ENCODE measurements around the gene CCL25. TPM values are rescaled to one million over a fixed set of nuclear protein-coding genes. Genes with fewer than 3 reads are reported as not detected.

The CCL25 gene
- total and polyA plus RNA-seq, 2 of the 13 experiments (the other 11 are each of a cell fraction or from before 2014, with no cell fraction given): not detected

DNA sequence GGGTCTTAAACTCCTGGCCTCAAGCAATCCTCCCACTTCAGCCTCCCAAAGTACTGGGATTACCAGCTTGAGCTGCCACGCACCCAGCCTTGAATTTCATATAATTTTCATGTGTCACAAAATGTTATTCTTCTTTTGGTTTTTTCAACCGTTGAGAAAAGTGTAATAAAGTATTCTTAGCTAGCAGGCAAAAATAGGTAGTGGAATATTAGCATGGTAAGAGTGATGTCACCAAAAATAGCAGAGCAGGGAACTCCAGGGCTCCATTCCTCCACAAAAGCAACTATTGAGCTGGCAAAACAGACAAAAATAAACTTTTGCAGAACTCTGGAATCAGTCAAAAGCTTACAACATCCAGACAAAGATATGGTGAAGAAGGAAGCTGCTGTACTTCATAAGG is 52.9 kb downstream of the CCL25 start:
- 41% methylated on average over 2 of the region's 2 CpGs for WGBS (ENCODE audit: low lambda C conversion rate)
- Histone ChIP-seq H3K27ac (ENCODE audit: extremely low read length, insufficient read depth, low read length) (no peak overlapping the region), H3K79me2 (ENCODE audit: insufficient read depth, low read length) (no peaks in the 10 kb centered on the region), H3K4me2 (ENCODE audit: low read depth, low read length) (no peak overlapping the region), H3K36me3 (replicated peaks in 1 of 2; ENCODE audit: control insufficient read depth in 1 of 2, insufficient read depth in 2 of 2, low read length in 2 of 2) (no peaks in the 10 kb centered on the region), H3K27me3 (ENCODE audit: control insufficient read depth in 1 of 2, insufficient read depth in 2 of 2, low read length in 2 of 2) (no peaks in the 10 kb centered on the region), H3K9ac (ENCODE audit: insufficient read depth, low read depth, low read length) (no peak overlapping the region), H3K9me3 (ENCODE audit: low read length) (no peaks in the 10 kb centered on the region), H3K4me1 (ENCODE audit: insufficient read depth, low read length) (peaks cover 18% of the 10 kb centered on the region; the same call in 1 of the 2 replicates), H4K20me1 (ENCODE audit: insufficient read depth, low read length) (no peaks in the 10 kb centered on the region), H3K4me3 (replicated peaks in 1 of 3; ENCODE audit: insufficient read depth in 1 of 3, low read depth in 2 of 3, low read length in 3 of 3) (no peak overlapping the region), H2AFZ (ENCODE audit: low read length) (no peak overlapping the region)
- intact Hi-C loops (cut with micrococcal nuclease; ENCODE audit: unreplicated experiment): no loop called here
- CTCF ChIA-PET (ENCODE audit: low intra/inter-chr PET ratio, low total read pairs): no interaction called here
- POLR2A ChIA-PET: no interaction called here
- no peak for ATAC-seq
- TF ChIP-seq PCBP1 (IDR thresholded peaks at IDR 0.05; ENCODE audit: borderline replicate concordance, low read depth, low read length): no peak
- no peak for FAIRE-seq
- no peak for DNase-seq (ENCODE audit: low spot score)
- BruUV-seq (replicated peaks): no TSS peak
- in situ Hi-C loops (cut with HindIII; ENCODE audit: extremely low pct_ligation_motif_present, low pct_unique_long_range_greater_than_20kb): no loop called here

- DNase-seq (ENCODE audit: low spot score) (no peak), FAIRE-seq (no peak), ATAC-seq (no peak)
- BruUV-seq (replicated peaks): no TSS peak
- no peak overlapping the region for H3K4me2 ChIP-seq (ENCODE audit: low read depth, low read length)
- CTCF ChIA-PET (ENCODE audit: low intra/inter-chr PET ratio, low total read pairs): no interaction called here
- intact Hi-C loops (cut with micrococcal nuclease; ENCODE audit: unreplicated experiment) (no loop called here), in situ Hi-C loops (cut with HindIII; ENCODE audit: extremely low pct_ligation_motif_present, low pct_unique_long_range_greater_than_20kb) (no loop called here)
- no peaks in the 10 kb centered on the region for H4K20me1 ChIP-seq (ENCODE audit: insufficient read depth, low read length)
- no peak overlapping the region for H2AFZ ChIP-seq (ENCODE audit: low read length)
- no peaks in the 10 kb centered on the region for H3K27me3 ChIP-seq (ENCODE audit: control insufficient read depth in 1 of 2, insufficient read depth in 2 of 2, low read length in 2 of 2)
- no peak overlapping the region for H3K27ac ChIP-seq (ENCODE audit: extremely low read length, insufficient read depth, low read length)
- H3K4me3 ChIP-seq (replicated peaks in 1 of 3; ENCODE audit: insufficient read depth in 1 of 3, low read depth in 2 of 3, low read length in 3 of 3): no peak overlapping the region
- POLR2A ChIA-PET: no interaction called here
- no peaks in the 10 kb centered on the region for H3K36me3 ChIP-seq (replicated peaks in 1 of 2; ENCODE audit: control insufficient read depth in 1 of 2, insufficient read depth in 2 of 2, low read length in 2 of 2)
- no peak overlapping the region for H3K9ac ChIP-seq (ENCODE audit: insufficient read depth, low read depth, low read length)
- H3K9me3 ChIP-seq (ENCODE audit: low read length): no peaks in the 10 kb centered on the region
- H3K4me1 ChIP-seq (ENCODE audit: insufficient read depth, low read length): peaks cover 20% of the 10 kb centered on the region; the same call in 1 of the 2 replicates
- H3K79me2 ChIP-seq (ENCODE audit: insufficient read depth, low read length): no peaks in the 10 kb centered on the region
- 5% methylated on average over 2 of the region's 2 CpGs for WGBS (ENCODE audit: low lambda C conversion rate)
- TF ChIP-seq, protein P1, sequence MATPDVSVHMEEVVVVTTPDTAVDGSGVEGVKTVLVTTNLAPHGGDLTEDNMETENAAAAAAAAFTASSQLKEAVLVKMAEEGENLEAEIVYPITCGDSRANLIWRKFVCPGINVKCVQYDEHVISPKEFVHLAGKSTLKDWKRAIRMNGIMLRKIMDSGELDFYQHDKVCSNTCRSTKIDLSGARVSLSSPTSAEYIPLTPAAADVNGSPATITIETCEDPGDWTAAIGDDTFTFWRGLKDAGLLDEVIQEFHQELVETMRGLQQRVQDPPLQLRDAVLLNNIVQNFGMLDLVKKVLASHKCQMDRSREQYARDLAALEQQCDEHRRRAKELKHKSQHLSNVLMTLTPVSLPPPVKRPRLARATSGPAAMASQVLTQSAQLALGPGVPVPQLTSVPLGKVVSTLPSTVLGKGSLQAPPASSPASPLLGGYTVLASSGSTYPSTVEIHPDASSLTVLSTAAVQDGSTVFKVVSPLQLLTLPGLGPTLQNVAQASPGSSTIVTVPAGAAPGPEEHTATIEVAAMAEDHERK (CRISPR knock-in tag; IDR thresholded peaks at IDR 0.05; ENCODE audit: low read depth): no peak
- TF ChIP-seq PLRG1 (conservative IDR thresholded peaks at IDR 0.05): 0 out of 2 replicates have a peak, but pooled peaks have one; percentile 17
Observed at GRCh38 chr19:8107301-8107903, 54.8 kb downstream of the CCL25 start.

All from HepG2 (cell line).